ENCODE measurements around the gene MSI2.
A peak's percentile ranks its signal among the peaks of the same experiment; 100 is the strongest.

Gene MSI2

GRCh38 chr17:57541049-57541448, 284.7 kb downstream of the MSI2 start:
- no peak for DNase-seq (ENCODE audit: low spot score)

DNA sequence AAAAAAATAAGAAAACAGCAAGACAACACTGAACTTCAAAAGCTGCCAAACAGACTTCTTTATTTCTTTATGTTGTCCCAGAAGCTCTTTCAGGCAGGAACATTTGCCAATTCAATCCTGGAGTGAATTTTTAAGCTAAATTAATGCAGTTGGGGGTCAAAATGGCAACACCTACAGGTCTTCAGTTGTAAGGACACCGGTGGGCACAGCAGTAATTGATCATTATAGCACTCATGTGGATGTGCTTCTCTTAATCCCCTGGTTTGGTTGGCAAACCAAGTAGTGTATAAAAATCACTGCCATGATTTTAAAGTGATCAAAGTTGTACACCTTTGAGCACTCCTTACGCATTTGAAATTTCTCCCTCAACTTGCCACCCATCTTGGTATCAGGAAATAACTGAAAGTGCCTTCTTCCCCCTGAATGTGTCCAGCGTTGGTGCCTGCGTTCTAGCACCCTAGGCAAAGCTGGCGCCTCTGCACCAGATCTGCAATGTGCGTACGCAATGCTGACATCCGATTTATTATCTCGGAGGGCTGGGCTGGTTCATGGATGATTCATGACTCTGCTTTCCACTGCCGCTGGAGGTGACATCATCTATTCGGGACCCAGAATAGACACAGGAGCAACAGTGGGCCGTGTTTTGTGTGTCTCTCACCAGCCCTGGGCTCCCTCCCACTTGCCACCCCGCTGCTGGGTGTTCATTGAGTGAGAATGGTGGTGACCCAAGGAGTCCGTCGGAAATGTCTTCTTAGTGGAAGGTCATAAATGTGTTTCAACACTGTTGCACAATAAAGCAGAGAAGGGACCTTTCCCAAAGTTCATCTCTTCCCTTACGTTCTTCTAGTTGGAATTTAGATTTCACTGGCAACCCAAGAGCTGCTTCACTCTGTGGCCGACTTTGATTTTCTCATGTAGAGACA, 285.4 kb downstream of the MSI2 start:
- DNase-seq (ENCODE audit: low spot score): no peak

GRCh38 chr17:57542510-57542909, 286.2 kb downstream of the MSI2 start:
- DNase-seq (ENCODE audit: low spot score): no peak

DNA sequence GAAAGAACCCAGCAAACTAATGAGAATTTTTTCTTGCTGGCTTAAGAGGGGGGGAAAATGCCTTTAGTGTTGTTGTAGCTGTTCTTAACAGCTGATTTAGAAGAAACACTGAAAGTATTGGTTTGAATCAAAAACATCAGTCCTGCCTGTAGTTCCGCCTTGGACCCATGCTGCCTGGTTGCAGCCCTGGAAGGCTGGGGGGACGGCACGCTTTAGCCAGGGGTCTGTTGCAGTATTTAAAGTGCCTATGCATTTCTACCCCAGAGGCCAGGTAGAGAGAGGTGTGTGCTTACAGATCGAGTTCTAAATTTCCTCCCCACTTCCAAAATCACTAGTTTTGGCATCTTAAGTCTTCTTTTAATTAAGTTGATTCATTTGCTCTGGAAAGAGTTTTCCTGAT, 286.9 kb downstream of the MSI2 start:
- no peak for DNase-seq (ENCODE audit: low spot score)

DNA sequence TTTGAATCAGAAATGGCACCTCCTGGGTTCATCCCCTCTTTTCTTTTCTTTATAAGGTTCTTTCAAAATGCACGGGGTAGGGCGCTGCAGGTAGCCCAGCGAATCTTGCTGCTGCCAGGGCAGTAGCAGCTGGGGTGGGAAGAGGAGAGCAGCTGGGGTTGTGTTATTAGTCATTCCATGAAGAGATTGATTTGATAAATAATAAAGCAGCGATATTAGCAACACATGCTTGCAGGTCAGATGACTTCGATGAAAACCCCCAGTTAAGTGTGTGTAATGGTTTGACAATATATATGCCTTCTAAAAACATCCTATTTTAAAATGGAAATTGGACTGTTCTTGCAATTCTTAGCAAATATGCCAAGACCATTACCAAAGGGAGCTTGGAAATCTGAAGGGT, 288.1 kb downstream of the MSI2 start:
- no peak for DNase-seq (ENCODE audit: low spot score)

GRCh38 chr17:57544834-57545463, 288.6 kb downstream of the MSI2 start:
- no peak for DNase-seq (ENCODE audit: low spot score)

DNA sequence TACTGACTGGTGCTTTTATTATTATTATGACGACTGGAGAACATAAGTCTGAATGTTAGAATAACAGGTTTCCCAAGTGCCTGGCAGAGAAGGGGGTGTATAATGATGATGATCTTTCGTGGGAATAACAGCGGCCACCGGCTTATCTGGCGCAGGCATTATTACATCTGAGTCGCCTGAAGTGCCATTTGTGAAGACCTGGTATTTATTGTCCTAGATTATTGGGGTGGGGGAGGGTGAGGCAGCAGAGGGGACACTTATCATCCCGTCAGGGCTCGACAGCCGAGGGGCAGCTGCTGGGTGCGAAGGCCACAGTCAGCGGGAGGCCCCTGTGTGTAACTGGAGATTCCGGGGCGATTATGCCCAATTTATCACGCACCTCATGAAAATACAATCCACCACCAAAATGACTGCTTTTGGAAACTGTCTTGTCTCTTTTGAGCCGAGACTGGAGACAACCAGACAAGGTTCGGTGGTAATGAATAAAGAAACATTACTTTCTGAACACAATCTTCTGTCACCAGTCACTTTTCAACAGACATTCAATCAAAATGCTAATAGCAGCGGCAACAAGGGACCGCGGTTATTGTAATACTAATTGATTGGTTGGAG, 289.5 kb downstream of the MSI2 start:
- DNase-seq (ENCODE audit: low spot score): no peak

DNA sequence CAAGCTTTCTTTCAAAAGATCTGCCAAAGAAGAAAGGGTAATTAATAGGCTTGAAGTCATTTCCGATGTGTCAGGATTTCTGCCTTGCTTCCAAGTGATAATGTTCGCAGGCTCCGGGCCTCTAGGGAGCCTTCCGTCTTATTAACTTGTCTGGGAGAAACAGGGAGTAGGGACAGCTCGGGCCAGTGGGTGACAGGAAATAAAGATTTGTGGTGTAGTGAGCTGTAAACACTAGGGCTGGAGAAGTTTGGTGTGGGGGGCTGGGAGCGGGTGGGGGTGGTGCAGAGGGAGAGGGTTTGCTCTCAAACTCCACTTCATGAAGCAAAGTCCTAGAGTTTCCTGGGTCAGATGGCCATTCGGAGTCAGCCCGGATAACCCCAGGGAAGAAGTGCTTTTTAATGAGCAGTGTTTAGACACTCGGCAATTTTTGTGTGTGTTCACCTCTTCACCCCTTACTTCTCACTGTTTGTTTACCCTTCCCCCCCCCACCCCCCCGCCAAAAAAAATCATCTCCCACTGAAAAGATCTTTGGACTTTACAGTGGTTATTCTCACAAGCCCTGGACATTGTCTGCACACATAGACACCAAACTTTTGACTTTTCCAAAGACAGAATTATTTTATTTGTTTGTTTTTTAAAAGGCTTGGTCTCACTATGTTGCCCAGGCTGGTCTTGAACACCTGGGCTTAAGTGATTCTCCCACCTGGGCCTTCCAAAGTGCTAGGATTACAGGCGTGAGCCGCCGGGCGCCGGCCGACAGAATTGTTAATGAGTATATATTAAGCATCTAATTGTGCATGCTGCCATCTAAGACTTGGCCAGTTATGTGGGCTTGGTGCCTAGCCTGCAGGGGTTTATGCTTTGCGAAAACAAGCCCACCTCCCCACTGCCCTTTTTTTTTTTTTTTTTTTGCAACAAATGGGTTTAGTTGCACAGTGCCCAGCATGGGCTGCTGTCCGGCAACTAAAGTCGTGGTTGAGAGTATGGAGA, 292.4 kb downstream of the MSI2 start:
- no peak for DNase-seq (ENCODE audit: low spot score)

DNA sequence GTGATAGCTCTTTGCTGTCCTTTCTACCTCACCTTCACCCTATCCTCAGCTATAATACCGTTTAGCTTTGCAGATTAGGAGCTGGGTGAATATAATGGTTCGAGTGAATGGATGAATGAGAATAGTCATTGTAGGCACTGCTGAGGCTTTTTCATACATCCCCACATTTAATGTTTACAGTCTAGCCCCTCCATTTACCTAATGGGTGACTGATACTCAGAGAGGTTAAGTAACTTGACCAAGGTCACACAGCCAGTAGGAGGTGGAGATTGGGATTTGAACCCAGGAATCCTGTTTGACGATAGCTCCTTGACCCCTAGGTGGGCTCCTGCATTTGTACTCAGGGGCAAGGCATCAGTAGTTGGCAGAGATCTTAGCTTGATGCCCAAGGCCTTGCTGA, 293.1 kb downstream of the MSI2 start:
- DNase-seq (ENCODE audit: low spot score): no peak

- DNase-seq (ENCODE audit: low spot score): no peak
Observed at GRCh38 chr17:57550016-57550415, 293.7 kb downstream of the MSI2 start.

- DNase-seq (ENCODE audit: low spot score): peak; percentile 61
Observed at GRCh38 chr17:57550668-57551315, 294.5 kb downstream of the MSI2 start.

GRCh38 chr17:57551321-57552079, 295.2 kb downstream of the MSI2 start:
- DNase-seq (ENCODE audit: low spot score): no peak

DNA sequence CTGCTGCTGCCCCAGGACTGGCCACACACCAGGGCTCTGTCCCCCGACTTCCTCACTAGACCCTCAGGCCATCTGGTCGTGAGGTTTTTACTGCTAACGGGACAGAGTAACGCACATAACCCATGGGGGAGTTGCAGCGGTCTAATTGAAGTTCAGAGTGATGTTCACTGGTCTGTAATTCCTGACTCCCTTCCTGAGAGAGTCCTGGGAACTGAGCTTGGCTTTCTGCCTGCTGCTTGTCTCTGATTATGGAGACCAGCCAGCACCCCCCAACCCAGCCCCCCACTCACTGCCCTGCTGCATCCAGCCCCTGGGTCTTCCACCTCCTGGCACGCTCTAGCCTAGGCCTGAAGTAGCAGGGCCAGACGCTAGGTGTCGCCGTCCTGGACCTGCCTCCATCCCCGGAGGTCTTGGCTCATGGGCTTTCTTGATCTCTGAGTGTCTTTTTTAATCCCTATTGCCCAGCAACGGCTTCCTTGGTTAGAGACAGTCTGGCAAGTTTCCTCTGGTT, 295.8 kb downstream of the MSI2 start:
- peak; percentile 30 for DNase-seq (ENCODE audit: low spot score)

GRCh38 chr17:57553526-57553925, 297.2 kb downstream of the MSI2 start:
- no peak for DNase-seq (ENCODE audit: low spot score)

GRCh38 chr17:57553991-57554825, 297.9 kb downstream of the MSI2 start:
- no peak for DNase-seq (ENCODE audit: low spot score)

GRCh38 chr17:57554826-57555635, 298.7 kb downstream of the MSI2 start:
- DNase-seq (ENCODE audit: low spot score): peak; percentile 52

DNA sequence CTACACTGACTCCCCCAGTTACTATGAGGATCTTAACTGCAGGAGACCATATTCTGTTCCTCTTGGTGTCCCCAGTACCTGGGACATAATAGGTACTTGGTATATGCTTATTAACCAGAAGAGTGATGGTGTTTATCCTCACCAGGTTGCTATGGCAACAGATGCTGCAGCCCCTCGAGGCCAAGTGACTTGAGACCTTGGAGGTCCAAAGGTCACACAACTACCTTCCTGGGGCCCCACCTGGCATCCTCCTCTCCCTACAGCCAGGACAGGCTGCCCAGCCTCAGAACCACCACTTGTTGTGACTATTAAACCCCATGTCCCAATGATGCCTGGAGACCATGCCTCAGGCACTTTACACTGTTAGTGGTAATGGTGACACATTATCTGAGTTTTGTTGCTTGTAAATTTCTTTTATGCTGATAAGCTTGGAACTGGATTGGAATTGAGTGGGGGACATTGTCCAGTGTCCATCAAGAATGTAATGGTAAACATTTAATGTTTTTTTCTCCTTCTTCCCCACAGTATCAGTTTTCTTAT, 299.4 kb downstream of the MSI2 start:
- no peak for DNase-seq (ENCODE audit: low spot score)

GRCh38 chr17:57556320-57556719, 300.0 kb downstream of the MSI2 start:
- no peak for DNase-seq (ENCODE audit: low spot score)
